HepG2 (cell line): ENCODE data around the gene AADACL2.

Experiments
- CHCHD3 ChIP-seq: sonication (generic); formaldehyde crosslinking; IDR thresholded peaks from 2 replicates; pipeline ENCODE4 v1.8.0; 2022; ENCODE audit warnings: mild to moderate bottlenecking, missing genetic modification reagents, moderate library complexity
- CTCF ChIP-seq: sonication (generic); formaldehyde crosslinking; IDR thresholded peaks from 2 replicates; pipeline ENCODE4 v1.5.0; 2020; ENCODE audit warnings: mild to moderate bottlenecking, missing genetic modification reagents, moderate library complexity
- FOXP4 ChIP-seq: sonication (generic); formaldehyde crosslinking; IDR thresholded peaks from 2 replicates; pipeline ENCODE4 v1.4.0; 2020; ENCODE audit warnings: missing genetic modification reagents
- GABPB1 ChIP-seq: IDR thresholded peaks from 2 replicates; pipeline ENCODE4 v1.6.1; 2016; ENCODE audit warnings: mild to moderate bottlenecking, missing genetic modification reagents, moderate library complexity, missing compliant biosample characterization
- KLF6 ChIP-seq: IDR thresholded peaks from 2 replicates; pipeline ENCODE4 v1.8.0; 2016; ENCODE audit warnings: missing biosample characterization, missing genetic modification reagents
- PRPF4 ChIP-seq: fragments of 200-400 bp; formaldehyde crosslinking; IDR thresholded peaks from 2 replicates; pipeline ENCODE4 v1.6.1; 2016; ENCODE audit warnings: low read length, low read depth; ENCODE audit not compliant: poor library complexity, severe bottlenecking
- RFX5 ChIP-seq: IDR thresholded peaks from 2 replicates; pipeline ENCODE4 v1.6.1; 2011; ENCODE audit warnings: low read depth, low read length, improper control_type of control experiment
- ZFY ChIP-seq: sonication (generic); formaldehyde crosslinking; IDR thresholded peaks from 2 replicates; pipeline ENCODE4 v1.4.0; 2020; ENCODE audit warnings: missing genetic modification reagents
- ZNF547 ChIP-seq: sonication (generic); formaldehyde crosslinking; IDR thresholded peaks from 2 replicates; pipeline ENCODE4 v1.5.1; 2020; ENCODE audit warnings: mild to moderate bottlenecking, missing genetic modification reagents
- TF ChIP-seq, protein P1 (sequence below): sonication (generic); formaldehyde crosslinking; conservative IDR thresholded peaks from 2 replicates; pipeline ENCODE4 v1.4.0; 2020; ENCODE audit warnings: missing genetic modification reagents
- TF ChIP-seq, protein P2 (sequence below): sonication (generic); formaldehyde crosslinking; IDR thresholded peaks from 2 replicates; pipeline ENCODE4 v1.5.1; 2020; ENCODE audit warnings: mild to moderate bottlenecking, missing genetic modification reagents, moderate library complexity
- TF ChIP-seq, protein P3 (sequence below): IDR thresholded peaks from 2 replicates; pipeline ENCODE4 v1.6.1; 2016; ENCODE audit warnings: low read depth

- TF ChIP-seq CTCF (CRISPR knock-in tag) (no peak), PRPF4 (no peak), RFX5 (no peak), CHCHD3 (no peak), FOXP4 (no peak), GABPB1 (no peak), ZNF547 (CRISPR knock-in tag) (no peak), ZFY (CRISPR knock-in tag) (no peak), KLF6 (CRISPR knock-in tag) (no peak)
- TF ChIP-seq, protein P1, sequence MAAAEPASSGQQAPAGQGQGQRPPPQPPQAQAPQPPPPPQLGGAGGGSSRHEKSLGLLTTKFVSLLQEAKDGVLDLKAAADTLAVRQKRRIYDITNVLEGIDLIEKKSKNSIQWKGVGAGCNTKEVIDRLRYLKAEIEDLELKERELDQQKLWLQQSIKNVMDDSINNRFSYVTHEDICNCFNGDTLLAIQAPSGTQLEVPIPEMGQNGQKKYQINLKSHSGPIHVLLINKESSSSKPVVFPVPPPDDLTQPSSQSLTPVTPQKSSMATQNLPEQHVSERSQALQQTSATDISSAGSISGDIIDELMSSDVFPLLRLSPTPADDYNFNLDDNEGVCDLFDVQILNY (CRISPR knock-in tag): no peak
- TF ChIP-seq, protein P2, sequence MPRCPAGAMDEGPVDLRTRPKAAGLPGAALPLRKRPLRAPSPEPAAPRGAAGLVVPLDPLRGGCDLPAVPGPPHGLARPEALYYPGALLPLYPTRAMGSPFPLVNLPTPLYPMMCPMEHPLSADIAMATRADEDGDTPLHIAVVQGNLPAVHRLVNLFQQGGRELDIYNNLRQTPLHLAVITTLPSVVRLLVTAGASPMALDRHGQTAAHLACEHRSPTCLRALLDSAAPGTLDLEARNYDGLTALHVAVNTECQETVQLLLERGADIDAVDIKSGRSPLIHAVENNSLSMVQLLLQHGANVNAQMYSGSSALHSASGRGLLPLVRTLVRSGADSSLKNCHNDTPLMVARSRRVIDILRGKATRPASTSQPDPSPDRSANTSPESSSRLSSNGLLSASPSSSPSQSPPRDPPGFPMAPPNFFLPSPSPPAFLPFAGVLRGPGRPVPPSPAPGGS: no peak
- TF ChIP-seq, protein P3, sequence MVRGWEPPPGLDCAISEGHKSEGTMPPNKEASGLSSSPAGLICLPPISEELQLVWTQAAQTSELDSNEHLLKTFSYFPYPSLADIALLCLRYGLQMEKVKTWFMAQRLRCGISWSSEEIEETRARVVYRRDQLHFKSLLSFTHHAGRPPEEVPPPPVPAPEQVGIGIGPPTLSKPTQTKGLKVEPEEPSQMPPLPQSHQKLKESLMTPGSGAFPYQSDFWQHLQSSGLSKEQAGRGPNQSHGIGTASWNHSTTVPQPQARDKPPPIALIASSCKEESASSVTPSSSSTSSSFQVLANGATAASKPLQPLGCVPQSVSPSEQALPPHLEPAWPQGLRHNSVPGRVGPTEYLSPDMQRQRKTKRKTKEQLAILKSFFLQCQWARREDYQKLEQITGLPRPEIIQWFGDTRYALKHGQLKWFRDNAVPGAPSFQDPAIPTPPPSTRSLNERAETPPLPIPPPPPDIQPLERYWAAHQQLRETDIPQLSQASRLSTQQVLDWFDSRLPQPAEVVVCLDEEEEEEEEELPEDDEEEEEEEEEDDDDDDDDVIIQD (CRISPR knock-in tag): no peak
Measured at GRCh38 chr3:151686257-151686656, 47.5 kb upstream of the AADACL2 start.
